HG03045 (cell line): ENCODE data around the gene RABL6.
"Not testable (repeated sequence)": the region's sequence is repeated elsewhere in the genome, so short reads cannot be mapped to it uniquely, and the experiment has no call there.

Experiments used
- ATAC-seq: cut with Tn5 transposase; IDR thresholded peaks from one replicate; pipeline ENCODE4 v1.9.1; 2021; ENCODE audit warnings: mild to moderate bottlenecking, moderate library complexity; ENCODE audit not compliant: unreplicated experiment

Gene RABL6, protein sequence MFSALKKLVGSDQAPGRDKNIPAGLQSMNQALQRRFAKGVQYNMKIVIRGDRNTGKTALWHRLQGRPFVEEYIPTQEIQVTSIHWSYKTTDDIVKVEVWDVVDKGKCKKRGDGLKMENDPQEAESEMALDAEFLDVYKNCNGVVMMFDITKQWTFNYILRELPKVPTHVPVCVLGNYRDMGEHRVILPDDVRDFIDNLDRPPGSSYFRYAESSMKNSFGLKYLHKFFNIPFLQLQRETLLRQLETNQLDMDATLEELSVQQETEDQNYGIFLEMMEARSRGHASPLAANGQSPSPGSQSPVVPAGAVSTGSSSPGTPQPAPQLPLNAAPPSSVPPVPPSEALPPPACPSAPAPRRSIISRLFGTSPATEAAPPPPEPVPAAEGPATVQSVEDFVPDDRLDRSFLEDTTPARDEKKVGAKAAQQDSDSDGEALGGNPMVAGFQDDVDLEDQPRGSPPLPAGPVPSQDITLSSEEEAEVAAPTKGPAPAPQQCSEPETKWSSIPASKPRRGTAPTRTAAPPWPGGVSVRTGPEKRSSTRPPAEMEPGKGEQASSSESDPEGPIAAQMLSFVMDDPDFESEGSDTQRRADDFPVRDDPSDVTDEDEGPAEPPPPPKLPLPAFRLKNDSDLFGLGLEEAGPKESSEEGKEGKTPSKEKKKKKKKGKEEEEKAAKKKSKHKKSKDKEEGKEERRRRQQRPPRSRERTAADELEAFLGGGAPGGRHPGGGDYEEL

DNA sequence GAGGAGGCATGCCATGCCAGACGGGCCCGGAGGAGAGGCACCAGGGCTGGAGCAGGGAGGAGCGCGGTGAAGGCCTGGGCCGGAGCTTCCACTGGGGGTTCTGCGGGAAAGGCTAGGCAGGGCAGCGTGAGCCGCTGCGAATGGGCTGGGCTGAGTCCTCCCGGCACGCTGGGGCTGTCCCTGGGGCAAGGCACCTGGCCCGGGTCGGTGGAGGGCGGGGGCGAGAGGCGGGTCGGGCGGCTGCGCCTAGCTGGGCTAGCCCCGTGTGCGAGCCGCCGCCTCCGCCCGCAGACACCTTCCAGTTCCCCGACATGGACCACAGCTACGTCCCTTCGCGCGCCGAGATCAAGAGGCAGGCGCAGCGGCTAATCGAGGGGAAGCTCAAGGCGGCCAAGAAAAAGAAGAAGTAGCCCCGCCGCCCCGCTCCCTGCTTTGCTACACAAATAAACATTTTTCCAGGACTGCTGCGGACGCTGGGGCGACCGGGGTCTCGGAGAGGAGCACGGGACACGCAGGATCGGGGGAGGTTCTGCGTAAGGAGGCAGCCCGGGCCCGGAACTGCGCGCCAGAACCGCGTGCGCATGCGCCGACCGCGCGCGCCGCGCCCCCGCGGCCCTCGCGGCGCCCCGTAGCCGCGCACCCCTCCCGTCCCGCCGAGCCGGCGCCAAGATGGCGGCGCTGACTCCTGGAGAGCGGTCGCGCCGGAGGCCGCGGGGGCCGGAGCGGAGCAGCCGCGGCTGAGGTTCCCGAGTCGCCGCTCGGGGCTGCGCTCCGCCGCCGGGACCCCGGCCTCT, at the start of gene RABL6:
Gene RABL6 (plus strand): TSS at position 668 of the 794 bp plus-strand sequence. CDS start 249 bp downstream, outside the sequence.
- peak; percentile 72 for ATAC-seq

DNA sequence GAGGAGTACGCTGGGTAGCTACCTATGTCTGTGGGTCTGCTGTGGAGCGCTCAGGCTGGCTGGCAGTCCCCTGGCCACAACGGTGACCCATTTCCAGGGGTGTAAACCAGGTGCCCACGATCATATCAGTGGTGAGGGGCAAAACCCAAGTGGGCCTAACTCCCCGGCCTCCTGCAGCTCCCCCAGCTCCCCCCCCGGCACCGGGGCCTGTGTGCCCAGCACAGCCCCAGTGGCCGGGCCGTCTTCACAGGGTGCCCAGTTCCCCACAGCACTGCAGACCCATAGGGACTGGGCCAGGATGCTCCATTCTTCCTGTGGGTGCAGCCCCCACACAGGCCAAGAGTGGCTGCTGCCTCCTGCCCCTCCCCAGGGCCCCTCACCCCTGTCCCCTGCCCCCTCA, 48.7 kb upstream of the RABL6 start:
- ATAC-seq, result no peak

DNA sequence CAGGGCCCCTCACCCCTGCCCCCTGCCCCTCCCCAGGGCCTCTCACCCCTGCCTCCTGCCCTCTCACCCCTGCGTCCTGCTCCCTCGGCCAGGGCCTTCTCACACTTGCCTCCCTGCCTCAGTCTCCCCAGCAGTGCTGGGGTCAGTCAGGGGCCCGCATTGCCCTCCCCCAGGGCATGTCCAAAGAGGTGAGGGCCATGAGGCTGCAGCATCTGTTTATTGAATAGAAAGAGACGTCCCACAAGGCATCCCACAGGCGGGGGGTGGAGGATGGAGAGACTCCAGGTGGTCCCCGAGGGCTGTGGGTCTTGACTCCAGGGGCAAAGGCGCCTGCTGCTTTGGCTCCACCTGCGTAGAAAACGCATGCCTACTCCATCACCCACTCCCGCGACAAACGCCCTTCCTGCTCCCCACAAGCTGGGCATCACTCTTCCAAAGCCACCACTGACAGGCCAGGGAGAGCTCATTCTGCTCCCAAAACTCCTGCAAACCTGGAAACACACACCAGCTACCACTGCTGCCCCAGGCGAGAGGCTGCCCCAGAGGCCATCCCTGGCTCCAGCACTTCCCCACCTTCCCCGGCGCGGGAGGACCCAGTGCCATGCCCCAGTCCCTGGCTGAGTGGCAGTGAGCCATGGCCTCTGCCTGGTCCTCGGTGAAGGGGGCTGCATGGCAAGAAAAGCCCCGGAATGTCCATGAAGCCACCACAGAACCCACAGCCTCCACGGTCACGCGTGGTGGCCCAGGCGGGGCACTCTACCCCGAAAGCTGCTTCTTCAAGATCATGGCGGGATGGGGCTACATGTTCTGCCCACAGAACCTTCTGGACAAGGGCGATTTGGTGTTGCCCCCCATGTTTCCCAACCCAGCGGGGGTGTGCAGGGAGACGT, 48.1 kb upstream of the RABL6 start:
- no peak for ATAC-seq

DNA sequence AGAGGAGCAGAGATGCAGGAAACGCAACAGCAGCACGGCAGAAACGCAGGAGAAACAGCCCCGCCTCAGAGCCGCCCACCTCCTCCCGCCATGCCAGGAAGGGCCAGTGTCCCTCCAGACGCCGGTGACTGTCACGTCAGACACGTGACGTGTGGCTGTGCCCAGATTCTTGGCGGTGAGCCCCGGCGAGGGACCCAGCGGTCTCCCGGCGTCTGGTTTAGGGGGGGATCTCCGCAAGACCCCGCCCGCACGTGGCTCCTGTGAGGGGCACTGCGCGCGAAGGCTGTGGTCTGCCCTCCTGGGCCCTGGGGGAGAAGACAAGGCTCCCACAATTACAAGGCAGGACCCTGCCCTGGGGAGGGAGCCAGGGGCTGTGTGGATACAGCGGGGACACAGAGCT, 47.3 kb upstream of the RABL6 start:
- no peak for ATAC-seq

DNA sequence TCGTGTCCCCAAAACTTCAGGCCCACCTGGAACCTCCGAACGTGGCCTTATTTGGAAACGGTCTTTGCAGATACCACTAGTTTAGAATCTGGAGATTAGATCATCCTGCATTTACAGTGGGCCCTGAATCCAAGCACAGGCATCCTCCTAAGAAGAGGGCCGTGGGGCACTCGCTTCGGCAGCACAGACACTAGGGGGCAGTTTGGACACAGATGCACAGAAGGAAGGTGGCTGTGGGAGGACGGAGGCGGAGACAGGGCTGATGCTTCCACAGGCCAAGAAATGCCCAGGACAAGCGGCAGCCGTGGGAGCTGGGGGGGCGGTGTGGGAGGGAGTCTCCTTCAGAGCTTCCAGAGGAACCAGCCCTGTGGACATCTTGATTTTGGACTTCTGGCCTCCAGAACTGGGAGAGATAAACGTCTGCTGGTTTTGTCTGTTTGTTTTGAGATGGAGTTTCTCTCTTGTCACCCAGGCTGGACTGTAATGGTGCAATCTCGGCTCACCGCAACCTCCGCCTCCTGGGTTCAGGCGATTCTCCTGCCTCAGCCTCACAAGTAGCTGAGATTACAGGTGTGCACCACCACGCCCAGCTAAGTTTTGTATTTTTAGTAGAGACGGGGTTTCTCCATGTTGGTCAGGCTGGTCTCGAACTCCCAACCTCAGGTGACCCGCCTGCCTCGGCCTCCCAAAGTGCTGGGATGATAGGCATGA, 46.8 kb upstream of the RABL6 start:
- not testable (repeated sequence) for ATAC-seq

DNA sequence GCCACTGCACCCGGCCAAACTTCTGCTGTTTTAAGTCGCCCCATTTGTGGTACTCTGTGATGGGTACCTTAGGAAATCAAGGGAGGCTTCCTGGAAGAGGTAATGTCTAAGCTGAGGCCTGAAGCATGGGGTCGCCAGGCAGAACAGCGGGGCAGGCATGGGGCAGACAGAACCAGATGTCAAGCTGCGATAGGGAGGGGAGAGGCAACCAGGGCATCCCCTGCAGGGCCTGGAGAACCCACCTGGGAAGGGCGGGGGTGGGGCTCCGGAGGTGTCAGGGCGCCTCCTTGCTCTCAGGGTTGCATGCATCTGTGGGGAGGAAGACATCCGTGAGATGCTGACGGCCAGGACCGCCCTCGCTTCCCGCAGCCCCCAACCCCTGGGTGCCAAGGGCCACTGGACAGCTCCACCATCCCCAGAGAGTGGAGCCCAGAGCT, 46.2 kb upstream of the RABL6 start:
- ATAC-seq, result no peak

DNA sequence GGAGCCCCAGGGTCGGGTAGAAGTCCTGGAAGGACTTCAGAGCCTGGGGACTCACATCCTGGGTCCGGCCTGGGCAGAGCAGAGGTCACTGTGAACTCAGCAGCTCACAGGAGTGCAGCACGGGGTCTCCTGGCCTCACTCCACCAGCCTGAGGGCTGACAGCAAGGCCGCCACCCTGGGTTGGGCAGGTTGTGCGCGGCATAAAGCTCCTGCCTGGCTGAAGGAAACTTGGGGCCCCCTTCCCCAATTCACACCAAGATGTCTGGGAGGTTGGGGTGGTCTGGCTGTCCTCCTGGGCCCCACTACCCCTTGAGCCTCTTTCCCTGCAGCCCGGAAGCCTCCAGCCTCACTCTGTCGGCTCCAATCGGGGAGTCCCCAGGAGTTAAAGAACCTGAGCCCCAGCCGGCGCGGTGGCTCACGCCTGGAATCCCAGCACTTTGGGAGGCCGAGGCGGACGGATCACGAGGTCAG, 45.5 kb upstream of the RABL6 start:
- ATAC-seq, result no peak

DNA sequence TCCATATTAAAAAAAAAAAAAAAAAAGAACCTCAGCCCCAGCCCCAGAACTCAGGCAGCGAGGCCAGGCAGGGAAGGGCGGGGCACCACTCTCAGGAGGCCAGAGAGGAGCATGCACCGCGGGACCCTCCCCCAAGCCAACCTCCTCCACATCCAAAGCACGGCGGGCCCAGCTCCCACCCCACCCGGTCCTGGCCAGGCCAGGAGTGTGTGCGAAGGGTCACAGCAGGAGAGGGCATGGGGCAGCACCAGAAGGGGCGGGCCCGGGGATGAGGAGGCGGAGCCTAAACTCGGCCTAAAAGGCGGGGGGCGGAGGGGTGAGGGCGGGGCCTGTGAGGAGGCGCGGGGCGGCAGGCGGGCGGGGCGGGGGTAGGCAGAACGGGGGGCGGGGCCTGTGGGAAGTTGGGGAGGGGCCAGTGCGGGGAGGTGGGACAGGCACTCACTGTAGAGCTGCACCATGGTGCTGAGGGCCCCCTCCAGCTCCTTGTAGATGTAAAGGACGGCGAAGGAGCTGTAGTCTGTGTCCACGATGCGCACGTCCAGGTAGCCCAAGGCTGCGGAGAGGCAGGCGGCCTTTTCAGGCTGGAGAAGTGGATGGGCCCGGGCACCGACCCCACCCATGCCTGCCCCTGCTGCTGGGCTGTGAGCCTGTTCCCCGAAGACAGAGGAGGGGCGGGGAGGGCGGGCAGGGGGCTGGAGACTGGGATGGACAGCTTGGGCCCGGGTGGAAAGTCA, 44.7 kb upstream of the RABL6 start:
- ATAC-seq, result no peak

DNA sequence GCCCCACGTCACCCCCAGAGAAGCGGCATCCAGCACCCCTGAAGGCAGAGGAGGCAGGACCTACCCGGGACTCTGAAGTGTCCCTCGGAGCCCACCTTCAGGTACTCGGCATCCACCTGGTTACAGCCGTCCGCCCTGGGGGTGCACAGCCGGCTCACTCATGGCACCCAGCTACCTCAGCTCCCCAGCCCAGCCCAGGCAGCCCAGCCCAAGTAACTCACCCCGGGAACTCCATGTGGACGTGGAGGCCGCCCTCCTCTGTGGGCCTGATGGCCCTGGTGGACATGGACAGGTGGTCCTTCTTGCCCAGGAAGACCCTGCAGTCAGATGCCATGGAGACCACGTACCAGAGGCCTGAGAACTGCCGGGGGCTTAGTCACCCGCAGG, 44.1 kb upstream of the RABL6 start:
- ATAC-seq, result no peak

DNA sequence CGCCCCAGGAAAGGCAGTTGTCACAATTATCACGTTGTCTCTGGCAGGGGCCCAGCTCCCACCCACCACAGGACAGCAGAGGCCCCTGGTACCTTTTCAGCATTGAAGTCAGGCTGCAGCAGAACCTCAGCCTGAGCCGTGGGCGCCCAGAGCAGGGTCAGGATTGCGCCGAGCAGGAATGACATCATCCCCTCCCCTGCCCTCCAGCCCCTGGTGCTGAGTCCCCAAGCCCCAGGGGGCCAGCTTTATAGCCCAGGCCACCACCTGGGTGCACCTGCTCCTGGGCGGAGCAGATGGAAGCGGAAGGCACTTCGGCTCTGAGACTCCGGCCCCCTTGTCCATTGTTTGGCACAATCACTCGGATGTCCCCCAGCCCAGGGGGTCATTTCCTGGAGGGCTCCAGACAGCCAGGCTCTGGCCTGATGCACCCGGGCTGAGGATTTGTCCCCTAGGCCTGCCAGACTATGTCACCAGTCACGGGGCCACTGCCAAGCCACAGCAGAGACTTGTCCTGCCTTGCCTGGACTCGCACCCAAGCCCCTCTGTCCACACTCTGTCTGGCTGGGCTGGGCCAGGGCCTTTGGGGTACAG, 43.4 kb upstream of the RABL6 start, which contains the start of gene LCN15:
Gene LCN15 (minus strand): TSS at position 218 of the 591 bp plus-strand sequence. CDS start 30 bp downstream, at position 188.
- no peak for ATAC-seq

DNA sequence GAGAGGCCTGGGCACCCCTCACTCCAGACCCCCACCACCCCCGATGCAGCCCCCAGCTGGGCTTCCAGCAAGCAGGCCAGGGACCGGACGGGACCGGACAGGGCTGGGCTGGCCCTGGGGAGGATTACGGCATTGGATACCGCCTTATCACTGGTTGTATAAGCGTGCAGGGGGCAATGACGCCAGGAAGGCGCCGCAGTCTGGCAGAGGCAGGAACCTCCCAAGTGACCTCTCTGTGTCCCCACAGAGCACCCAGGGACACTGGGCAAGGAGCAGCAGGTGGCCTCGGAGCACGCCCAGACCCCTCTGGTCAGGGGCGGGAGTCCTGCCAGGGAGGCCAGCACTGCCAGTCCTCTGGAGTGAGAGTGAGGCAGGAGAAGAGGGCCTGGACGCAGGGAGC, 42.7 kb upstream of the RABL6 start:
- no peak for ATAC-seq

DNA sequence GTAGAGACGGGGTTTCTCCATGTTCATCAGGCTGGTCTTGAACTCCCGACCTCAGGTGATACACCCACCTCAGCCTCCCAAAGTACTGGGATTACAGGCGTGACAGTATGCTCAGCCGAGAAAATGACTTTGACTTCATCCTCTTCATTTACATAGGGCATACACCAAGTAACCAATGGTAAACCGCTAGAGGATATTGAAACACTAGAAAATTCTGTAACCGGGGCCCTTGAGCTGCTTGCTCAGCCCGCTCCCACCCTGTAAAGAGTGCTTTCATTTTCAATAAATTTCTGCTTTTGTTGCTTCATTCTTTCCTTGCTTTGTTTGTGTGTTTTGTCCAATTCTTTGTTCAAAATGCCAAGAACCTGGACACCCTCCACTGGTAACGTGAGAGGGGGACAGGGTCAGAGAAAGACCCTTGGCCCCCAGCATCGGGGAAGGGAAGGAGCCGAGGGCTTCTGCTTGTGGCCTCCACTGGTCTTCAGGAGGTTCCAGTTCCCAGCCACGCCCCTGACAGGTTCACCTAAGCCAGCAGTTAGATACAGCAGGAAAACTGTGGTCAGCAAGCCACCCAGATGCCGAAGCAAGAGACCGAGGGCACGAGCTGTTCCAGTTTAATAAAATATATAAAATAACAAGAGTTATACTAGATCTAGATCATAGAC, 41.9 kb upstream of the RABL6 start:
- ATAC-seq, result not testable (repeated sequence)

DNA sequence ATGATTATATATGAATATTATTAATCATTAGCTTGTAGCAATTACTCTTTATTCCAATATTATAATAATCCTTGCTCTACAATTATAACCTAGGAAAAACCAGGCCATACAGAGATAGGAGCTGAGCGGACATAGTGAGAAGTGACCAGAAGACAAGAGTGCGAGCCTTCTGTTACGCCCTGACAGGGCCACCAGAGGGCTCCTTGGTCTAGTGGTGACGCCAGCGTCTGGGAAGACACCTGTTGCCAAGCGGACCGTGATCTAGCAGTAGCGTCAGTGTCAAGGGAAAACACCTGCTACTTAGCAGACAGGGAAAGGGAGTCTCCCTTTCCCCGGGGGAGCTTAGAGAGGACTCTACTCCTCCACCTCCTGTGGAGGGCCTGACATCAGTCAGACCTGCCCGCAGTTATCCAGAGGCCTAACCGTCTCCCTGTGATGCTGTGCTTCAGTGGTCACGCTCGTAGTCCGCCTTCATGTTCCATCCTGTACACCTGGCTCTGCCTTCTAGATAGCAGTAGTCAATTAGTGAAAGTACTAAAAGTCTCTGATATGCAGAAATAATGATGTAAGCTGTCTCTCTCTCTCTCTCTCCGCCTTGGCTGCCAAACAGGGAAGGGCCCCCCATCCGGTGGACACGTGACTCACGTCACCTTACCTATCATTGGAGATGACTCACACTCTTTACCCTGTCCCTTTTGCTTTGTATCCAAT, 41.2 kb upstream of the RABL6 start:
- not testable (repeated sequence) for ATAC-seq

DNA sequence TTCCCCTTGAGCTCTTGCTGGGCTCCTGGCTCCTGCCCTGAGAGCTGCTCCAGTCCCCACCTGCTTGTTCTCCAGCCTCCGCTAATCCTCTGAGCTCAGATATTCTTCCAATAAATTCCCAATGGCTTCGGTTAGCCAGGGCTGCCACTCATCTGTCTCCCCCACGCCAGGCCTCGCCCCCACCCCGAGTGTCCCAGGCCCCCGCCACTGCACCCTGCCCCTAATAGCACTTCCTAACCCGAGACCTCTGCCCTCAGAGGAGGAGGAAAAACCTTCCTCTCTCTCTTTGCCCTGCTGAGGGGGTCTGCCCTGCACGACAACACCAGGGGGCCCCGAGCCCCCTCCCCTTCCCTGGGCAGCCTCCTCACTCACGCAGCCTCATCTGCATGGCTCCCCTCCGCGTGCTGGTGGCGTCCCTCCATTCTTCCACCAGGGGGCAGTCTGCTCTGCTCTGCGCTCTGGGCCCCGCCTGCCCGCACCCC, 38.0 kb upstream of the RABL6 start:
- no peak for ATAC-seq

DNA sequence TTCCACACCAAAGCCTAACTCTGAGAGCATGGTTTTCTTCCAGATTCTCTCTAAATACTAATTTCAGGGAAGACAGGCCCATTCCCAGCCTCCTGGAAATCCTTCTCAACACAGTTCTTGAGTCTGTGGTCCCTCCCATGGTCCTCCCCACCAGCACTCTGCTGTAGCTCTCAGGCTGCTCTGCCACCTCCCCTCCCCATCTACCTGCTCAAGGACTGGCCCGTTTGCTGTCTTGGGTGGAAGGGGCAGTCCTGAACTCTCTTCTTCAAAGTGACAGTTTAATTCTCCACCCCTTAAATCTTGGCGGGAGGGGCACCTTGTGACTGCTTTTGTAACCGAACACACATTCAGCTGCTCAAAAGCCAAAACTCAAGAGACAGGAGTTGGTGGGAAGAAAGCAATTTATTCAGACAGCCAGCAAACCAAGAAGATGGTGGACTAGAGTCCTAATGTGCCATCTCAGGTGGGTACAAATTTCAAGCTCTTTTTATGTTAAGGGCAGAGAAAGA, 35.8 kb upstream of the RABL6 start:
- no peak for ATAC-seq

DNA sequence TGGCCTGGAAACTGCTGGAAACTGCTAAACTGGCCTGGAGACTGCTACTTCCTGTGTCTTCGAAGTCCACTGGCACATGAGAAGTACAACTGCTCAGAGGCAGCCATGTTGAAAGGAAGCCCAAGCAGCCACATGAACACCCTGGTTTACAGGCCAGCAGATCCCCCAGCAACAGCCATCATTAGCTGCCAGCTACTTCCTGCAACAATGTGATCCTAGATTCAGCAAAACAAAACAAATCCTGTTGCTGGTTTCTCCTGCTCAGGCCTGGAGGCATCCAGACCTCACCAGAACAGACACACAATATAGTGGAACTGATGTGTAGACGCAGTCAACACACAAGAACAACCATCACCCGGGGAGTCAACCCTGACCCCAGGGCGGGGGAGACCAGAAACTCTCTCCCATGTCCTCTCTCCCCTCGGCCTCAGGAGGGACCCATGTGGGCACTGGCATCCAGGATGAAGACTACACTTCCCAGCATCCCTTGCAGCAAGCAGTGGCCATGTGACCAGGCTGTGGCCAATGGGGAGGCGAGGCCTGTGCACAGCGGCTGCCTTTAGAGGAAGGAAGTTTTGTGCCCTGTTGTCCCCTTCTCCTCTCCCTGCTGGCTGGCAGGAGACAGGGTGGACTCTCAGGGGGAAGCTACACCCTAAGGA, 34.2 kb upstream of the RABL6 start:
- no peak for ATAC-seq
